Measurements from ENCODE around the gene NHLRC4. TPM values are rescaled to one million over a fixed set of nuclear protein-coding genes. Genes with fewer than 3 reads are reported as not detected.
A peak's percentile ranks its signal among the peaks of the same experiment; 100 is the strongest.

NHLRC4 gene
- total RNA-seq, 1 experiment from 2014 or later: 0.06 TPM

- no peak for DNase-seq (ENCODE audit: low spot score)
These were observed 16.0 kb downstream of the NHLRC4 start for GRCh38 chr16:582614-583331.

GRCh38 chr16:583470-583814, 16.6 kb downstream of the NHLRC4 start:
- no peak for DNase-seq (ENCODE audit: low spot score)

GRCh38 chr16:583815-584591, 17.2 kb downstream of the NHLRC4 start:
- no peak for DNase-seq (ENCODE audit: low spot score)

- DNase-seq (ENCODE audit: low spot score): no peak
These were observed 18.5 kb downstream of the NHLRC4 start for GRCh38 chr16:585351-585750.

GRCh38 chr16:586047-586644, 19.3 kb downstream of the NHLRC4 start:
- no peak for DNase-seq (ENCODE audit: low spot score)

- no peak for DNase-seq (ENCODE audit: low spot score)
These were observed 20.1 kb downstream of the NHLRC4 start for GRCh38 chr16:586645-587590.

GRCh38 chr16:588639-588888, 21.8 kb downstream of the NHLRC4 start:
- no peak for DNase-seq (ENCODE audit: low spot score)

GRCh38 chr16:588889-589657, 22.3 kb downstream of the NHLRC4 start:
- DNase-seq (ENCODE audit: low spot score): peak; percentile 81

GRCh38 chr16:589658-590187, 22.9 kb downstream of the NHLRC4 start, which contains the start of gene RAB40C:
RAB40C (plus strand) TSS chr16:590066; CDS start chr16:590292, 226 bp downstream.
- peak; percentile 94 for DNase-seq (ENCODE audit: low spot score)

GRCh38 chr16:590188-590814, 23.5 kb downstream of the NHLRC4 start:
- no peak for DNase-seq (ENCODE audit: low spot score)

GRCh38 chr16:590815-591200, 24.0 kb downstream of the NHLRC4 start:
- no peak for DNase-seq (ENCODE audit: low spot score)

- no peak for DNase-seq (ENCODE audit: low spot score)
These were observed 24.4 kb downstream of the NHLRC4 start for GRCh38 chr16:591231-591630.

- no peak for DNase-seq (ENCODE audit: low spot score)
These were observed 25.2 kb downstream of the NHLRC4 start for GRCh38 chr16:591892-592517.

GRCh38 chr16:592518-593306, 25.9 kb downstream of the NHLRC4 start:
- no peak for DNase-seq (ENCODE audit: low spot score)

- no peak for DNase-seq (ENCODE audit: low spot score)
These were observed 26.6 kb downstream of the NHLRC4 start for GRCh38 chr16:593406-593805.

GRCh38 chr16:593807-594206, 27.0 kb downstream of the NHLRC4 start:
- DNase-seq (ENCODE audit: low spot score): no peak

- DNase-seq (ENCODE audit: low spot score): no peak
These were observed 28.3 kb downstream of the NHLRC4 start for GRCh38 chr16:595094-595528.

- DNase-seq (ENCODE audit: low spot score): no peak
These were observed 29.3 kb downstream of the NHLRC4 start for GRCh38 chr16:595942-596735.

Measured in H4 (cell line).